D721Med (cell line): Measurements from ENCODE around the gene ARHGAP26.
A peak's percentile ranks its signal among the peaks of the same experiment; 100 is the strongest.

Source experiments
- DNase-seq: peaks from one replicate; pipeline ENCODE4 v3.0.0; 2011; ENCODE audit warnings: low spot score; ENCODE audit not compliant: insufficient read length
- FAIRE-seq: peaks from 2 replicates; lab custom pipeline; 2011; peaks lifted over from hg19 to GRCh38; lab: Jason Lieb, UNC
- CTCF ChIP-seq: IDR thresholded peaks from 2 replicates; pipeline ENCODE4 v1.5.1; 2012; ENCODE audit warnings: mild to moderate bottlenecking, control low read depth; ENCODE audit not compliant: insufficient read depth; ENCODE audit errors: missing control alignments

ARHGAP26 gene

GRCh38 chr5:142930395-142931110, 160.4 kb downstream of the ARHGAP26 start:
- FAIRE-seq: no peak
- no peak for DNase-seq
- TF ChIP-seq CTCF: no peak

- no peak for DNase-seq
- no peak for FAIRE-seq
Observed at GRCh38 chr5:142931896-142932686, 161.9 kb downstream of the ARHGAP26 start.

GRCh38 chr5:142934051-142934762, 164.0 kb downstream of the ARHGAP26 start:
- TF ChIP-seq CTCF: no peak
- FAIRE-seq (peak; percentile 83), DNase-seq (peak; percentile 19)

More at GRCh38 chr5:142931896-142932686, 161.9 kb downstream of the ARHGAP26 start:
- no peak for TF ChIP-seq CTCF

GRCh38 chr5:142935014-142935413, 164.8 kb downstream of the ARHGAP26 start:
- DNase-seq (no peak), FAIRE-seq (no peak)
- no peak for TF ChIP-seq CTCF

GRCh38 chr5:142937374-142937773, 167.2 kb downstream of the ARHGAP26 start:
- no peak for TF ChIP-seq CTCF
- no peak for DNase-seq
- FAIRE-seq: no peak

- no peak for DNase-seq
Observed at GRCh38 chr5:142938266-142938880, 168.2 kb downstream of the ARHGAP26 start.

More at GRCh38 chr5:142938266-142938880, 168.2 kb downstream of the ARHGAP26 start:
- FAIRE-seq: no peak
- TF ChIP-seq CTCF: no peak
